Spinal cord (tissue), 10 donors: Measurements from ENCODE around the gene GNAT2. TPM values are rescaled to one million over a fixed set of nuclear protein-coding genes. Genes with fewer than 3 reads are reported as not detected.
A peak's percentile ranks its signal among the peaks of the same experiment; 100 is the strongest.

Experiments used
- DNase-seq, 6 donors: peaks; one replicate each; pipeline versions ENCODE4 v3.0.0 to v3.0.0-alpha.2; 2013 to 2015; ENCODE audit warnings: low spot score in 6 of 6, low read depth in 4 of 6
- H3K27ac ChIP-seq: one replicate; pipeline ENCODE4 v1.5.1; 2013; ENCODE audit warnings: low read depth, low read length, control low read depth
- H3K27me3 ChIP-seq: one replicate; pipeline ENCODE4 v1.6.1; 2013; ENCODE audit warnings: low read length; ENCODE audit not compliant: control insufficient read depth, insufficient read depth
- H3K36me3 ChIP-seq: one replicate; pipeline ENCODE4 v1.6.1; 2013; ENCODE audit warnings: low read length; ENCODE audit not compliant: control insufficient read depth, insufficient read depth
- H3K4me1 ChIP-seq: one replicate; pipeline ENCODE4 v1.6.1; 2013; ENCODE audit warnings: low read length; ENCODE audit not compliant: control insufficient read depth, insufficient read depth
- H3K4me3 ChIP-seq: one replicate; pipeline ENCODE4 v1.5.1; 2013; ENCODE audit warnings: low read depth, low read length, control low read depth
- H3K9me3 ChIP-seq: one replicate; pipeline ENCODE4 v1.6.1; 2013; ENCODE audit warnings: low read length; ENCODE audit not compliant: control insufficient read depth, insufficient read depth
- WGBS: methylation state at CpG from one replicate; pipeline ENCODE4 v1.1.5; 2013; ENCODE audit warnings: missing lambda C conversion rate; ENCODE audit not compliant: insufficient coverage; 5-methylcytosine and 5-hydroxymethylcytosine counted together
- polyA plus RNA-seq, 2 donors: library from polyadenylated mRNA; unstranded; fragments of 120-200 nt; gene quantifications; one replicate each; pipeline ENCODE4 v1.2.1, GENCODE V29; 2013; ENCODE audit not compliant: insufficient read length in 2 of 2
- total RNA-seq, 2 donors: library from RNA; depleted of rRNA in 1 of 2; stranded (reverse); fragments of 120-200 nt in 1 of 2; fragments of >200 nt in 1 of 2; gene quantifications; one replicate each; pipeline versions ENCODE4 v1.2.3 to v1.2.4, GENCODE V29; 2013 to 2014
- donor health status: healthy.

Gene GNAT2
- total and polyA plus RNA-seq, 4 donors: 0.33 TPM; not detected in 3

- Histone ChIP-seq H3K4me1 (no peaks in the 10 kb centered on the region), H3K9me3 (no peaks in the 10 kb centered on the region), H3K27me3 (no peaks in the 10 kb centered on the region), H3K27ac (no peak overlapping the region), H3K36me3 (peaks cover 29% of the 10 kb centered on the region), H3K4me3 (no peak overlapping the region)
- DNase-seq: no peak
Measured at GRCh38 chr1:109592916-109593315, 26.5 kb downstream of the GNAT2 start.

- H3K27ac ChIP-seq: no peak overlapping the region
- peaks cover 37% of the 10 kb centered on the region for H3K36me3 ChIP-seq
- DNase-seq: no peak
- no peaks in the 10 kb centered on the region for H3K4me1 ChIP-seq
- no peak overlapping the region for H3K4me3 ChIP-seq
- no peaks in the 10 kb centered on the region for H3K27me3 ChIP-seq
- no peaks in the 10 kb centered on the region for H3K9me3 ChIP-seq
Measured at GRCh38 chr1:109589679-109590078, 29.7 kb downstream of the GNAT2 start.

- no peak overlapping the region for H3K27ac ChIP-seq
- peaks cover 35% of the 10 kb centered on the region for H3K36me3 ChIP-seq
Measured at GRCh38 chr1:109589177-109589576, 30.2 kb downstream of the GNAT2 start.

GRCh38 chr1:109586055-109586454, 33.4 kb downstream of the GNAT2 start:
- H3K27me3 ChIP-seq: no peaks in the 10 kb centered on the region
- no peaks in the 10 kb centered on the region for H3K9me3 ChIP-seq
- no peak for DNase-seq
- peaks cover 42% of the 10 kb centered on the region for H3K36me3 ChIP-seq
- no peaks in the 10 kb centered on the region for H3K4me1 ChIP-seq
- no peak overlapping the region for H3K4me3 ChIP-seq
- no peak overlapping the region for H3K27ac ChIP-seq
- WGBS: 100% methylated on average over 2 of the region's 3 CpGs

More at GRCh38 chr1:109589177-109589576, 30.2 kb downstream of the GNAT2 start:
- Histone ChIP-seq H3K4me1 (no peaks in the 10 kb centered on the region), H3K9me3 (no peaks in the 10 kb centered on the region), H3K27me3 (no peaks in the 10 kb centered on the region), H3K4me3 (no peak overlapping the region)
- 100% methylated on average over 2 of the region's 3 CpGs for WGBS
- no peak for DNase-seq

GRCh38 chr1:109584766-109585165, 34.6 kb downstream of the GNAT2 start:
- H3K36me3 ChIP-seq: peaks cover 38% of the 10 kb centered on the region
- H3K4me1 ChIP-seq: no peaks in the 10 kb centered on the region
- no peak overlapping the region for H3K27ac ChIP-seq
- no CpG with 5 or more reads among the region's 1 CpG for WGBS
- DNase-seq: no peak
- H3K9me3 ChIP-seq: no peaks in the 10 kb centered on the region
- H3K27me3 ChIP-seq: no peaks in the 10 kb centered on the region
- H3K4me3 ChIP-seq: no peak overlapping the region

- H3K4me3 ChIP-seq: no peak overlapping the region
- no peaks in the 10 kb centered on the region for H3K9me3 ChIP-seq
- peaks cover 2% of the 10 kb centered on the region for H3K4me1 ChIP-seq
- no peak for DNase-seq
- H3K27ac ChIP-seq: no peak overlapping the region
- H3K36me3 ChIP-seq: peaks cover 19% of the 10 kb centered on the region
- H3K27me3 ChIP-seq: no peaks in the 10 kb centered on the region
- 93% methylated on average over 2 of the region's 2 CpGs for WGBS
Measured at GRCh38 chr1:109582021-109582420, 37.4 kb downstream of the GNAT2 start.

GRCh38 chr1:109579491-109579890, 39.9 kb downstream of the GNAT2 start:
- Histone ChIP-seq H3K9me3 (no peaks in the 10 kb centered on the region), H3K4me1 (peaks cover 2% of the 10 kb centered on the region), H3K4me3 (no peak overlapping the region), H3K27me3 (no peaks in the 10 kb centered on the region), H3K27ac (no peak overlapping the region), H3K36me3 (peaks cover 22% of the 10 kb centered on the region)
- no CpG with 5 or more reads among the region's 1 CpG for WGBS
- peak in 5 of 6 donors; percentile 19 to 76 (median 22) for DNase-seq

- Histone ChIP-seq H3K27ac (no peak overlapping the region), H3K36me3 (peaks cover 22% of the 10 kb centered on the region)
- WGBS: 38% methylated on average over 3 of the region's 3 CpGs
Measured at GRCh38 chr1:109578947-109579443, 40.4 kb downstream of the GNAT2 start.

GRCh38 chr1:109573785-109574184, 45.6 kb downstream of the GNAT2 start:
- H3K27ac ChIP-seq: no peak overlapping the region
- no peaks in the 10 kb centered on the region for H3K9me3 ChIP-seq
- no CpG with 5 or more reads among the region's 2 CpGs for WGBS
- H3K36me3 ChIP-seq: peaks cover 10% of the 10 kb centered on the region
- DNase-seq: no peak
- peaks cover 2% of the 10 kb centered on the region for H3K4me1 ChIP-seq
- no peaks in the 10 kb centered on the region for H3K27me3 ChIP-seq
- H3K4me3 ChIP-seq: no peak overlapping the region

More at GRCh38 chr1:109578947-109579443, 40.4 kb downstream of the GNAT2 start:
- Histone ChIP-seq H3K4me1 (peaks cover 2% of the 10 kb centered on the region), H3K27me3 (no peaks in the 10 kb centered on the region), H3K9me3 (no peaks in the 10 kb centered on the region), H3K4me3 (no peak overlapping the region)
- DNase-seq: no peak

GRCh38 chr1:109570414-109570813, 49.0 kb downstream of the GNAT2 start:
- no peak for DNase-seq
- WGBS: 85% methylated on average over 3 of the region's 3 CpGs
- Histone ChIP-seq H3K27ac (no peak overlapping the region), H3K4me3 (no peak overlapping the region), H3K36me3 (peaks cover under 1% of the 10 kb centered on the region), H3K27me3 (no peaks in the 10 kb centered on the region), H3K9me3 (no peaks in the 10 kb centered on the region), H3K4me1 (no peaks in the 10 kb centered on the region)
